Superior temporal gyrus (tissue), 1 donor: ENCODE results near the gene NBPF4.
"Not testable (repeated sequence)": the region's sequence is repeated elsewhere in the genome, so short reads cannot be mapped to it uniquely, and the experiment has no call there.

Experiments
- DNase-seq: peaks from one replicate; pipeline ENCODE4 v3.0.0-alpha.2; 2016; ENCODE audit errors: extremely low spot score

The NBPF4 gene

GRCh38 chr1:108243976-108244375 lies at the start of gene NBPF4:
Gene NBPF4, minus strand, starts transcription at chr1:108244076. Its CDS starts 315 bp downstream, at chr1:108243761.
- not testable (repeated sequence) for DNase-seq

- not testable (repeated sequence) for DNase-seq
Measured at GRCh38 chr1:108282528-108283257, 38.8 kb upstream of the NBPF4 start.

- DNase-seq = not testable (repeated sequence)
Measured at GRCh38 chr1:108272485-108273327, 28.8 kb upstream of the NBPF4 start.

- DNase-seq = not testable (repeated sequence)
Measured at GRCh38 chr1:108267097-108267496, 23.2 kb upstream of the NBPF4 start.

GRCh38 chr1:108261967-108262366 lies 18.1 kb upstream of the NBPF4 start:
- DNase-seq = not testable (repeated sequence)

- DNase-seq = not testable (repeated sequence)
Measured at GRCh38 chr1:108261519-108261918, 17.6 kb upstream of the NBPF4 start.

- not testable (repeated sequence) for DNase-seq
Measured at GRCh38 chr1:108260578-108261259, 16.8 kb upstream of the NBPF4 start.

GRCh38 chr1:108255426-108255825 lies 11.6 kb upstream of the NBPF4 start:
- not testable (repeated sequence) for DNase-seq

- DNase-seq = not testable (repeated sequence)
Measured at GRCh38 chr1:108239426-108239825, 4.5 kb downstream of the NBPF4 start.

- DNase-seq = not testable (repeated sequence)
Measured at GRCh38 chr1:108235308-108235707, 8.6 kb downstream of the NBPF4 start.

GRCh38 chr1:108232183-108232582 lies 11.7 kb downstream of the NBPF4 start:
- DNase-seq = not testable (repeated sequence)

GRCh38 chr1:108229976-108230375 lies 13.9 kb downstream of the NBPF4 start:
- not testable (repeated sequence) for DNase-seq

GRCh38 chr1:108227772-108228171 lies 16.1 kb downstream of the NBPF4 start:
- not testable (repeated sequence) for DNase-seq

GRCh38 chr1:108226855-108227254 lies 17.0 kb downstream of the NBPF4 start:
- not testable (repeated sequence) for DNase-seq

- DNase-seq = not testable (repeated sequence)
Measured at GRCh38 chr1:108223226-108223625, 20.6 kb downstream of the NBPF4 start.

GRCh38 chr1:108217515-108218174 lies 26.2 kb downstream of the NBPF4 start:
- not testable (repeated sequence) for DNase-seq

GRCh38 chr1:108217007-108217406 lies 26.9 kb downstream of the NBPF4 start:
- DNase-seq = not testable (repeated sequence)

- DNase-seq = not testable (repeated sequence)
Measured at GRCh38 chr1:108216028-108216890, 27.6 kb downstream of the NBPF4 start.

GRCh38 chr1:108214641-108215465 lies 29.0 kb downstream of the NBPF4 start:
- DNase-seq = peak; percentile 84

GRCh38 chr1:108211014-108211413 lies 32.9 kb downstream of the NBPF4 start:
- no peak for DNase-seq
